H9 (cell line): ENCODE data around the gene BICD2. TPM values are rescaled to one million over a fixed set of nuclear protein-coding genes. Genes with fewer than 3 reads are reported as not detected.

Experiments used
- DNase-seq: peaks from one replicate; pipeline ENCODE4 v3.0.0-alpha.2; 2017
- H2AFZ ChIP-seq: one replicate; pipeline ENCODE4 v1.6.1; 2013; ENCODE audit warnings: mild to moderate bottlenecking, low read length, control low read depth, moderate library complexity
- H2AK5ac ChIP-seq: 2 replicates; pipeline ENCODE4 v1.6.1; 2013; ENCODE audit warnings: low read length, control low read depth, mixed read lengths; ENCODE audit not compliant: insufficient read length
- H2BK120ac ChIP-seq: one replicate; pipeline ENCODE4 v1.6.1; 2013; ENCODE audit warnings: low read depth, mild to moderate bottlenecking, low read length, control low read depth, inconsistent platforms; ENCODE audit not compliant: poor library complexity, severe bottlenecking
- H2BK12ac ChIP-seq: 2 replicates; pipeline ENCODE4 v1.6.1; 2013; ENCODE audit warnings: low read length, control low read depth, mixed read lengths, low read depth; ENCODE audit not compliant: insufficient read length
- H2BK15ac ChIP-seq: 2 replicates; pipeline ENCODE4 v1.6.1; 2013; ENCODE audit warnings: low read depth, low read length, control low read depth
- H2BK20ac ChIP-seq: one replicate; pipeline ENCODE4 v1.6.1; 2013; ENCODE audit warnings: low read depth, mild to moderate bottlenecking, low read length, control low read depth, inconsistent platforms; ENCODE audit not compliant: poor library complexity, severe bottlenecking
- H2BK5ac ChIP-seq: 2 replicates; pipeline ENCODE4 v1.6.1; 2013; ENCODE audit warnings: low read length, control low read depth, mixed read lengths; ENCODE audit not compliant: insufficient read length
- H3K14ac ChIP-seq: 2 replicates; pipeline ENCODE4 v1.6.1; 2013; ENCODE audit warnings: low read length, control low read depth; ENCODE audit not compliant: insufficient read depth
- H3K18ac ChIP-seq: 2 replicates; pipeline ENCODE4 v1.6.1; 2013; ENCODE audit warnings: low read depth, mild to moderate bottlenecking, mixed read lengths, low read length, control low read depth; ENCODE audit not compliant: insufficient read length
- H3K23ac ChIP-seq: 2 replicates; pipeline ENCODE4 v1.6.1; 2013; ENCODE audit warnings: low read length, control low read depth, mixed read lengths, low read depth; ENCODE audit not compliant: insufficient read length
- H3K23me2 ChIP-seq: 2 replicates; pipeline ENCODE4 v1.6.1; 2013; ENCODE audit warnings: low read depth, mild to moderate bottlenecking, mixed read lengths, low read length, control low read depth; ENCODE audit not compliant: insufficient read length, poor library complexity, severe bottlenecking
- H3K27ac ChIP-seq: 2 replicates; pipeline ENCODE4 v1.5.1; 2013; ENCODE audit warnings: low read length, control low read depth, mixed read lengths, low read depth; ENCODE audit not compliant: insufficient read length
- H3K27me3 ChIP-seq: 2 replicates; pipeline ENCODE4 v1.6.1; 2013; ENCODE audit warnings: low read length, control low read depth, inconsistent platforms; ENCODE audit not compliant: insufficient read depth
- H3K4ac ChIP-seq: 2 replicates; pipeline ENCODE4 v1.6.1; 2013; ENCODE audit warnings: low read depth, mild to moderate bottlenecking, control low read depth, inconsistent platforms, low read length, moderate library complexity
- H3K4me1 ChIP-seq: 2 replicates; pipeline ENCODE4 v1.6.1; 2013; ENCODE audit warnings: low read length, control low read depth, inconsistent platforms; ENCODE audit not compliant: insufficient read depth
- H3K4me2 ChIP-seq: 2 replicates; pipeline ENCODE4 v1.6.1; 2013; ENCODE audit warnings: low read length, control low read depth, mixed read lengths; ENCODE audit not compliant: insufficient read length, insufficient read depth
- H3K56ac ChIP-seq: 2 replicates; pipeline ENCODE4 v1.6.1; 2013; ENCODE audit warnings: low read depth, mild to moderate bottlenecking, mixed read lengths, low read length, control low read depth; ENCODE audit not compliant: insufficient read length
- H3K79me1 ChIP-seq: 2 replicates; pipeline ENCODE4 v1.6.1; 2013; ENCODE audit warnings: low read depth, mild to moderate bottlenecking, moderate library complexity, low read length, control low read depth, inconsistent platforms; ENCODE audit not compliant: insufficient read depth, poor library complexity, severe bottlenecking
- H3K79me2 ChIP-seq: 2 replicates; pipeline ENCODE4 v1.6.1; 2013; ENCODE audit warnings: low read length, control low read depth, inconsistent platforms; ENCODE audit not compliant: insufficient read depth
- H3K9ac ChIP-seq: 2 replicates; pipeline ENCODE4 v1.6.1; 2013; ENCODE audit warnings: low read length, control low read depth, mixed read lengths; ENCODE audit not compliant: insufficient read length; ENCODE audit errors: extremely low read depth
- H3K9me3 ChIP-seq: one replicate; pipeline ENCODE4 v1.6.1; 2013; ENCODE audit warnings: low read depth, low read length, inconsistent platforms; ENCODE audit not compliant: control insufficient read depth
- H3T11ph ChIP-seq: one replicate; pipeline ENCODE4 v1.6.1; 2013; ENCODE audit warnings: mild to moderate bottlenecking, low read length, control low read depth, inconsistent platforms
- H4K20me1 ChIP-seq: one replicate; pipeline ENCODE4 v1.6.1; 2013; ENCODE audit not compliant: control insufficient read depth, insufficient read length, insufficient read depth
- H4K5ac ChIP-seq: 2 replicates; pipeline ENCODE4 v1.6.1; 2013; ENCODE audit warnings: low read depth, mild to moderate bottlenecking, mixed read lengths, low read length, control low read depth; ENCODE audit not compliant: insufficient read length
- H4K8ac ChIP-seq: replicated peaks from 2 replicates; pipeline ENCODE4 v1.6.1; 2013; ENCODE audit warnings: low read length, control low read depth, mixed read lengths, low read depth; ENCODE audit not compliant: insufficient read length
- H4K91ac ChIP-seq: 2 replicates; pipeline ENCODE4 v1.6.1; 2013; ENCODE audit warnings: low read depth, mild to moderate bottlenecking, moderate library complexity, mixed read lengths, low read length, control low read depth; ENCODE audit not compliant: insufficient read length
- H3K27ac Mint-ChIP-seq, 3 experiments: 2 replicates in 2 of 3; 3 replicates in 1 of 3; pipeline ENCODE4 v1.8.0; 2020 to 2021; ENCODE audit warnings: mixed read lengths in 3 of 3, mild to moderate bottlenecking in 1 of 3, moderate library complexity in 1 of 3
- H3K27me3 Mint-ChIP-seq: 2 replicates; pipeline ENCODE4 v1.8.0; 2021; ENCODE audit warnings: low read depth, mild to moderate bottlenecking, moderate library complexity, mixed read lengths
- H3K36me3 Mint-ChIP-seq, 3 experiments: 2 replicates in 2 of 3; 3 replicates in 1 of 3; pipeline ENCODE4 v1.8.0; 2020 to 2021; ENCODE audit warnings: low read depth in 3 of 3, mixed read lengths in 3 of 3; ENCODE audit not compliant: insufficient read depth in 1 of 3
- H3K4me1 Mint-ChIP-seq, 2 experiments: 2 replicates each; pipeline ENCODE4 v1.8.0; 2020; ENCODE audit warnings: mixed read lengths in 2 of 2
- H3K4me3 Mint-ChIP-seq, 2 experiments: 2 replicates in 1 of 2; 3 replicates in 1 of 2; pipeline ENCODE4 v1.8.0; 2020 to 2021; ENCODE audit warnings: mild to moderate bottlenecking in 2 of 2, mixed read lengths in 2 of 2, moderate library complexity in 1 of 2
- H3K9me3 Mint-ChIP-seq, 2 experiments: 2 replicates in 1 of 2; 3 replicates in 1 of 2; pipeline ENCODE4 v1.8.0; 2020; ENCODE audit warnings: mild to moderate bottlenecking in 2 of 2, mixed read lengths in 2 of 2, moderate library complexity in 1 of 2
- CTCF ChIP-seq: fragments of 200-600 bp; sonication (generic); conservative IDR thresholded peaks from 3 replicates; pipeline ENCODE4 v1.8.0; 2021; ENCODE audit warnings: antibody characterized with exemption, mild to moderate bottlenecking
- WGBS: extraction: QIAGEN DNeasy Blood & Tissue Kit; methylation state at CpG from one replicate; pipeline ENCODE4 v1.1.7; 2013; ENCODE audit warnings: missing lambda C conversion rate, low lambda C conversion rate, mixed read lengths; ENCODE audit not compliant: insufficient read length; ENCODE audit errors: extremely low coverage; 5-methylcytosine and 5-hydroxymethylcytosine counted together
- total RNA-seq: library from RNA; stranded (reverse); gene quantifications from 2 replicates; pipeline ENCODE4 v1.2.1, GENCODE V29; 2021

Gene BICD2
- total RNA-seq, 1 experiment from 2014 or later: 22.3 TPM

- Histone ChIP-seq H2AK5ac (no peak overlapping the region), H2BK15ac (no peak overlapping the region), H3K79me2 (no peaks in the 10 kb centered on the region), H3K9me3 (no peaks in the 10 kb centered on the region), H3K56ac (no peak overlapping the region), H3K27me3 (no peaks in the 10 kb centered on the region), H3K18ac (no peak overlapping the region), H2BK12ac (no peak overlapping the region), H2AFZ (no peak overlapping the region), H4K91ac (no peak overlapping the region), H3K23ac (no peak overlapping the region), H2BK5ac (no peak overlapping the region), H4K5ac (no peak overlapping the region), H3T11ph (no peak overlapping the region), H2BK20ac (no peak overlapping the region), H4K8ac (no peak overlapping the region), H3K23me2 (no peaks in the 10 kb centered on the region), H3K79me1 (no peaks in the 10 kb centered on the region), H3K9ac (no peak overlapping the region), H2BK120ac (no peak overlapping the region), H3K4ac (no peak overlapping the region), H3K14ac (no peak overlapping the region), H3K27ac (no peak overlapping the region), H3K4me2 (no peak overlapping the region), H3K4me1 (no peaks in the 10 kb centered on the region; the same call in 1 of the 2 replicates), H4K20me1 (peaks cover 2% of the 10 kb centered on the region)
- H3K27me3 Mint-ChIP-seq: peaks cover 4% of the 10 kb centered on the region; the same call in 1 of the 2 replicates
- no peak overlapping the region for H3K27ac Mint-ChIP-seq
- H3K36me3 Mint-ChIP-seq: no peaks in the 10 kb centered on the region
- DNase-seq: no peak
- H3K4me1 Mint-ChIP-seq: peaks cover 8 to 14% of the 10 kb centered on the region in 2 experiments
- no peak overlapping the region for H3K4me3 Mint-ChIP-seq
- no peak for TF ChIP-seq CTCF
- no CpG with 5 or more reads among the region's 3 CpGs for WGBS
- H3K9me3 Mint-ChIP-seq: no peaks in the 10 kb centered on the region; a peak in 2 of 5 replicates
Measured at GRCh38 chr9:92773810-92774209, 9.2 kb upstream of the BICD2 start.
